Measurements from ENCODE around the gene ABHD16B.

The ABHD16B gene

DNA sequence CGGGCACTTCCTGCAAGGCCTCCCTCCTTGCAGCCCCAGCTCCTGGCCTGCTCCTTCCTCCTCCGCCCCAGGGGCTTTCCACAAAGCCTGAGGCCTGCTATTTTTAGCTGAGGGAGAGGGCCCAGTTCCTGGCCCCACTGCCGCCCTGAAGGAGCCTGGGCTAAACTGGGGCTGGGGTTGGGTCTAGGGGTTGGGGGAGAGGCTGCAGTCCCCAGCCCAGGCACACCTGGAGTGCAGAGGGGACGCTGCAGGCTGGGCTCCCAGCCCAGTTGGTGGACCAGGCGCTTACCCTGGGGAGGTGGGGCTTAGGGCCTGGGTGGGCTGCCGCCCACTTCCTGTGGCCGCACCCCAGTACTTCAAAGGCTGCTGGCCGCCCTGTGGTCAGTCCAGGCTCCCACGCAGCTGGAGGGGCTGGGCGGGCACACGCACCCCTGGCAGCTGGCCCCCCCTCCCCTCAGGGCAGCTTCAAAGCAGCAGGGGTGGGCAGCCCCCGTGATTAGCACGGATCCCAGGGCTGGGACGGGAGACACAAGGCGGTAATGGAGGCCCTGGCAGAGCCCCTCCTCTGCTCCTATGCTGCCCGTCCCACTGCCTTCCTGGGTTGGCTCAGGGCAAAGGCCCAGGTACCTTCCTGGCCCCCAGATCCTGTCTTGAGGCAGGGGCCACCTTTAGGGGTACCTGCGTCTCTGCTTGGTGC is 7.1 kb upstream of the ABHD16B start:
- TF ChIP-seq ZNF70 (CRISPR knock-in tag; IDR thresholded peaks at IDR 0.05) (no peak), OSR1 (CRISPR knock-in tag; IDR thresholded peaks at IDR 0.05) (no peak), ZFP30 (CRISPR knock-in tag; IDR thresholded peaks at IDR 0.05) (no peak), ARNTL (CRISPR knock-in tag; IDR thresholded peaks at IDR 0.05; ENCODE audit: borderline replicate concordance, low read depth) (no peak), SNAI2 (CRISPR knock-in tag; IDR thresholded peaks at IDR 0.05) (no peak), GLIS3 (CRISPR knock-in tag; IDR thresholded peaks at IDR 0.05) (no peak), ZNF565 (CRISPR knock-in tag; conservative IDR thresholded peaks at IDR 0.05; ENCODE audit: low read depth) (no peak), ZC3H10 (CRISPR knock-in tag; IDR thresholded peaks at IDR 0.05) (no peak), POU6F1 (CRISPR knock-in tag; IDR thresholded peaks at IDR 0.05; ENCODE audit: borderline replicate concordance, low read depth) (no peak), RARB (CRISPR knock-in tag; IDR thresholded peaks at IDR 0.05) (no peak)
- TF ChIP-seq, protein P1, sequence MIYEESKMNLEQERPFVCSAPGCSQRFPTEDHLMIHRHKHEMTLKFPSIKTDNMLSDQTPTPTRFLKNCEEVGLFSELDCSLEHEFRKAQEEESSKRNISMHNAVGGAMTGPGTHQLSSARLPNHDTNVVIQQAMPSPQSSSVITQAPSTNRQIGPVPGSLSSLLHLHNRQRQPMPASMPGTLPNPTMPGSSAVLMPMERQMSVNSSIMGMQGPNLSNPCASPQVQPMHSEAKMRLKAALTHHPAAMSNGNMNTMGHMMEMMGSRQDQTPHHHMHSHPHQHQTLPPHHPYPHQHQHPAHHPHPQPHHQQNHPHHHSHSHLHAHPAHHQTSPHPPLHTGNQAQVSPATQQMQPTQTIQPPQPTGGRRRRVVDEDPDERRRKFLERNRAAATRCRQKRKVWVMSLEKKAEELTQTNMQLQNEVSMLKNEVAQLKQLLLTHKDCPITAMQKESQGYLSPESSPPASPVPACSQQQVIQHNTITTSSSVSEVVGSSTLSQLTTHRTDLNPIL (CRISPR knock-in tag; IDR thresholded peaks at IDR 0.05; ENCODE audit: low read depth): no peak
- TF ChIP-seq, protein P2, sequence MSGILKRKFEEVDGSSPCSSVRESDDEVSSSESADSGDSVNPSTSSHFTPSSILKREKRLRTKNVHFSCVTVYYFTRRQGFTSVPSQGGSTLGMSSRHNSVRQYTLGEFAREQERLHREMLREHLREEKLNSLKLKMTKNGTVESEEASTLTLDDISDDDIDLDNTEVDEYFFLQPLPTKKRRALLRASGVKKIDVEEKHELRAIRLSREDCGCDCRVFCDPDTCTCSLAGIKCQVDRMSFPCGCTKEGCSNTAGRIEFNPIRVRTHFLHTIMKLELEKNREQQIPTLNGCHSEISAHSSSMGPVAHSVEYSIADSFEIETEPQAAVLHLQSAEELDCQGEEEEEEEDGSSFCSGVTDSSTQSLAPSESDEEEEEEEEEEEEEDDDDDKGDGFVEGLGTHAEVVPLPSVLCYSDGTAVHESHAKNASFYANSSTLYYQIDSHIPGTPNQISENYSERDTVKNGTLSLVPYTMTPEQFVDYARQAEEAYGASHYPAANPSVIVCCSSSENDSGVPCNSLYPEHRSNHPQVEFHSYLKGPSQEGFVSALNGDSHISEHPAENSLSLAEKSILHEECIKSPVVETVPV (CRISPR knock-in tag; IDR thresholded peaks at IDR 0.05): no peak
- TF ChIP-seq, protein P3, sequence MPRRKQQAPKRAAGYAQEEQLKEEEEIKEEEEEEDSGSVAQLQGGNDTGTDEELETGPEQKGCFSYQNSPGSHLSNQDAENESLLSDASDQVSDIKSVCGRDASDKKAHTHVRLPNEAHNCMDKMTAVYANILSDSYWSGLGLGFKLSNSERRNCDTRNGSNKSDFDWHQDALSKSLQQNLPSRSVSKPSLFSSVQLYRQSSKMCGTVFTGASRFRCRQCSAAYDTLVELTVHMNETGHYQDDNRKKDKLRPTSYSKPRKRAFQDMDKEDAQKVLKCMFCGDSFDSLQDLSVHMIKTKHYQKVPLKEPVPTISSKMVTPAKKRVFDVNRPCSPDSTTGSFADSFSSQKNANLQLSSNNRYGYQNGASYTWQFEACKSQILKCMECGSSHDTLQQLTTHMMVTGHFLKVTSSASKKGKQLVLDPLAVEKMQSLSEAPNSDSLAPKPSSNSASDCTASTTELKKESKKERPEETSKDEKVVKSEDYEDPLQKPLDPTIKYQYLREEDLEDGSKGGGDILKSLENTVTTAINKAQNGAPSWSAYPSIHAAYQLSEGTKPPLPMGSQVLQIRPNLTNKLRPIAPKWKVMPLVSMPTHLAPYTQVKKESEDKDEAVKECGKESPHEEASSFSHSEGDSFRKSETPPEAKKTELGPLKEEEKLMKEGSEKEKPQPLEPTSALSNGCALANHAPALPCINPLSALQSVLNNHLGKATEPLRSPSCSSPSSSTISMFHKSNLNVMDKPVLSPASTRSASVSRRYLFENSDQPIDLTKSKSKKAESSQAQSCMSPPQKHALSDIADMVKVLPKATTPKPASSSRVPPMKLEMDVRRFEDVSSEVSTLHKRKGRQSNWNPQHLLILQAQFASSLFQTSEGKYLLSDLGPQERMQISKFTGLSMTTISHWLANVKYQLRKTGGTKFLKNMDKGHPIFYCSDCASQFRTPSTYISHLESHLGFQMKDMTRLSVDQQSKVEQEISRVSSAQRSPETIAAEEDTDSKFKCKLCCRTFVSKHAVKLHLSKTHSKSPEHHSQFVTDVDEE (CRISPR knock-in tag; IDR thresholded peaks at IDR 0.05): no peak
- ATAC-seq: no peak; the same call in 2 of the 3 replicates

- TF ChIP-seq, protein P2 (CRISPR knock-in tag; IDR thresholded peaks at IDR 0.05): no peak
- no peak for TF ChIP-seq PATZ1 (CRISPR knock-in tag; IDR thresholded peaks at IDR 0.05; ENCODE audit: borderline replicate concordance)
- no peak for TF ChIP-seq ISL1 (CRISPR knock-in tag; IDR thresholded peaks at IDR 0.05)
- no peak for TF ChIP-seq ZNF70 (CRISPR knock-in tag; IDR thresholded peaks at IDR 0.05)
- no peak for TF ChIP-seq PPARA (CRISPR knock-in tag; IDR thresholded peaks at IDR 0.05; ENCODE audit: borderline replicate concordance)
- no peak for TF ChIP-seq CSDC2 (CRISPR knock-in tag; IDR thresholded peaks at IDR 0.05)
- no peak for TF ChIP-seq ZC3H10 (CRISPR knock-in tag; IDR thresholded peaks at IDR 0.05)
- TF ChIP-seq, protein P3 (CRISPR knock-in tag; IDR thresholded peaks at IDR 0.05): no peak
- TF ChIP-seq ZNF565 (CRISPR knock-in tag; conservative IDR thresholded peaks at IDR 0.05; ENCODE audit: low read depth): no peak
- no peak for TF ChIP-seq TCF4 (CRISPR knock-in tag; IDR thresholded peaks at IDR 0.05; ENCODE audit: borderline replicate concordance)
- ATAC-seq: no peak; the same call in 2 of the 3 replicates
Observed at GRCh38 chr20:63854766-63855362, 6.4 kb upstream of the ABHD16B start.

Data from SK-N-SH treated with all-trans-retinoic acid at 6 μM for 48 hours (cell line).